HG02678 (cell line): ENCODE measurements around the gene SLC66A2.

Source experiments
- ATAC-seq: cut with Tn5 transposase; IDR thresholded peaks from one replicate; pipeline ENCODE4 v1.9.1; 2021; ENCODE audit warnings: mild to moderate bottlenecking, moderate library complexity; ENCODE audit not compliant: unreplicated experiment

The SLC66A2 gene

DNA sequence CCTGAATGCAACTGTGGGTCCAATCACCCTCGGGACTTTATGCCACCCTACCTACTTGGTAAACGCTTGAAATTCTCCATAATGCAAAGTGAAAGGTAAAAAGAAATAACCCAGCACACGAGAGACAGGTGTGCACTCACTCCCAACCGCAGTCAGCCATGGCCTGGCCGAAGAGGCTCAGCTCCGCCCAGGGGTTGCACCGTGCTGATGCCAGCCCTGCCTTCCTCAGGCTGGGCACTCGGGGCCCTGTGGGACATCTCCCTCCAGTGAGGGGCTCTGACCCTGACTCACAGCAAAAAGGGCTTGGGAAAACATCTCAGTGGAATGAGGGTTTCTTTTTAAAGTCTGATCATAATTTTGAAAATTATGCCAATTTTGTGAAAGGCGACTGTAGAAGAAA is 13.3 kb downstream of the SLC66A2 start:
- no peak for ATAC-seq

DNA sequence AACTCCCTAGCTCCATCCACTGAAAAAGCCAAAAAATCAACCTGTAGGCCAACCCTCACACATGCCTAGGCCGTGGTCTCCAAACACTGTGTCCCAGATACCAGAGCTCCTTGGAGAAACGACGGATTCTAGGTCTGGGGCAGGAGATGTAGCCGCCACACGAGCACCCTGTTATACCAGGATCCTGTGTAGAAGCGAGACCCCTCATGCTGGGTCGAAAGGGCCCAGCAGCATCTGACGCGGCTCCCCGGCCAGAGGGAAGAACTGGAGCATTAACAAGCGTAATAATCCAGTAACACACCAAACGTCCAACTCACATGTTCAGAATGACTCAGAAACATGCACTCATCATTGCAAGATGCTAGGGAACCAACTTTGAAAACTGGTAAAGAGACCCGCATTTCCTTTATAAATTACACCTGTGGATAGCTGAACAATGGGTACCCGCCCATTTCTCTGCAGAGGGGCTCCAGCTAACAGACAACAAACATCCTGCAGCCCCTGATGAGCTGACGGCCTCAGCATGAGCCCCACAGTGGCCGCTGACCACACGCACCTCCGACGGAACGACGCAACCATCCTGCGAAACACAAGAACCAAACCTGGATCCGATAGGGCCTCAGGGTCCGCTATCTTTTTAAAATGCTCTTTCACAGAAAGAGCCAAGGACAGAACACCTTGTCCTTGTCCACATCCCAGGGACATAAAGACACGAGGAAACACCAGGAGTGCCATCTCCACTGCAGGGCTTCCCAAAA is 14.2 kb downstream of the SLC66A2 start:
- ATAC-seq, result no peak

DNA sequence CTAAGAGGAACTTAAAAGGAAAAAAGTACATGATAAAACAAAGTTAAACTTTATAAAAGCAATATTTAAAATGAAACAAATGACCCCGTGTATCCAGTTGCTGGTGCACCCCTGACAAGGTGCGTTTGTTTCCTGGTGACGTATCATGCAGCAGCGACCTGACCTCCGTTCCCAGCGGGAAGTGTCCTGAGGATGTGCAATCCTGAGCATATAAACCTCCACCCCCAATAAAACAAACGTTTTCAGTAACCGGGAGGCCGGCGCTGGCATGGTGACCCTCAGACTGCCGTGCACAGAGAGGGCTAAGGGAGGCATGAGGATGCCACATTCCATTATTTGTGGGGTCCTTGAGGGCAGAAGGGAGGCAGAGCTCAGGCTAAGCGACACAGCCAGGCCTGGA is 14.8 kb downstream of the SLC66A2 start:
- ATAC-seq, result no peak

DNA sequence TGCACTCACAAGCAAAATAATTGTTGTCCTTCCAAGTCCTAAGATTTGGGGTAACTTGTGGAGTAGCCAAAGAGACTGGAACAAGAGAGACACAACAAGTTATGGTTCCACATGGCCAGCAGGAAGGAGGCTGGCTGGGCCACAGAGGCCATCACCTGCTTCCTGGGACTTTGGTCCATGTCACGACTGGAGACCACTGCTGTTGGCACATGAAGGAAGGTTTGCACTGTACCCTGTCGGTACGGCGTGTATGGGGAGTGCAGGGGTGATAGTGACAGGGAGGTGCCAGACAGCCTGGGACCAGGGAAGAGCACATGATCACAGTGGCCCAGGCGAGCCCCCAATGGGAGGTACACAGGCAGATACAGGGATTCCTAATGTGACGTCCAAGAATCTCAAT is 15.5 kb downstream of the SLC66A2 start:
- ATAC-seq, result no peak

DNA sequence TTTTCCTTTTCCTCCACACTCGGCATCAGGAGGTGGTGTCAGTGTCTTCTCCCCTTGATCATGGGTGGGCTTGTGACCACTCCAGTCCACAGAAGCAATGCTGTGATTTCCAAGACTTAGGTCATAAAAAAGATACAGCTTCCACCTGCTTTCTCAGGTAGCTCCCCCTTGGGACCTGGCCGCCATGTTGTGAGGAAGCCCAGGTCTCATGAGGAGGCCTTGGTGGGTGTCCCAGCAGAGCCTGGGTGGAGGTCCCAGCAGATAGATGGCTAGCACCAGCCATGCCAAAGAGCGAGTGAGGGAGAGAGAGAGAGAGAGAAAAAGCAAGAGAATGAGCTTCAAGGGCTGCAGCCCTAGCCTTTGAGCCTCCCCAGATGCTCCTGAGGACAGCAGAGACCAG is 16.0 kb downstream of the SLC66A2 start:
- ATAC-seq, result no peak

DNA sequence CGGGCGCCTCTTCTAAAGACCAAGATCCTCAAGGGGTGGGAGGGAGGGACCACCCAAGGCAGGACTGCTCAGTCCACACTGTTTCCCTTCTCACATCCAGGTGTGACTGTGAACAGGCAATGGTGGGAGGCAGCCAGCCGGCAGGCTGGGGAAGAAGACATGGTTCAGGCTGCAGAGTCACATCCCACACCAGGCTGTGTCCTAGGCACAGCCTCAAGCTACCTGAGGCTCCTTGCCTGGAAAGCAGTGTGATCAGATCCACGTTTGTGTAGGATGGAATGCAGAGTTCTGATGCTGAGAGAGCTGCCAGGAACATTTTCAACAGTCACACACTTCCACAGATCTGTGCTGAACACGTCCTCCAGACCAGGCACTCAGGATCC is 16.4 kb downstream of the SLC66A2 start:
- no peak for ATAC-seq

DNA sequence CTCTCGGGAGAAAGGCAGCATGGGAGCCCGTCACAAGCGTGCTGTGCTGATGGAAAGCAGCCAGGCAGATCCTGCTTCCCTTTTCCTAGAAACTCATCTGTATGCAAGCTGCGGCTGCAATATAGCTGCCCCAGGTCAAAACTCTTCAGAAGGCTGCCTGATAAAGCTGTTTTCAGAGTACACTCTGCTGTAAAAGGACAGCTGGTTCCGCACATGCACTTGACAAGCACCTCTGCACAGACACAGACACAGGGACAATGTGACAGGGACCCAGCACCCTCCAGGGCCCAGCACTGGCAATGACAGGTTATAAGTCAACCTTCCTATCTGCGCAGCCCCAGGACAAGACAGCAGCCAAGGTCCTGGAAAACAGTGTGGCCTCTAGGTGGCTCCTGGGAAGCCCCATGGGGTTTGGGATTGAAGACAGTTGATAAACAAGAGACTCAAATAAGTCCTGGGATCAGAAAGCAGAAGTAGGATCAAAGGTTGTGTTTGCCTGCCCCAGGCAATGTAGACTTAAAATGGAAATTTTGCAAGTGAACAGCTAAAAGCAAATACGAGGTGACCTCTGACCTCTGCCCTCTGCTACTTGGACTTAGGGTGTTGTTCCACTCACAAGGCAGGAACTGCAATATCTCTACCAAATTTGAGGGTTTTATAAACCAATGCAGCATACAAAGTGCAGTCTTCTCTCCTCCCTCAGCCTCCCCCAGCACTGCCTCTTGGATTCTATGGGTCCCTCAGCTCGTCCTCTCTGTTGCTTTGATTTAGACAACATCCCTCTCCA is 16.9 kb downstream of the SLC66A2 start:
- ATAC-seq, result no peak

DNA sequence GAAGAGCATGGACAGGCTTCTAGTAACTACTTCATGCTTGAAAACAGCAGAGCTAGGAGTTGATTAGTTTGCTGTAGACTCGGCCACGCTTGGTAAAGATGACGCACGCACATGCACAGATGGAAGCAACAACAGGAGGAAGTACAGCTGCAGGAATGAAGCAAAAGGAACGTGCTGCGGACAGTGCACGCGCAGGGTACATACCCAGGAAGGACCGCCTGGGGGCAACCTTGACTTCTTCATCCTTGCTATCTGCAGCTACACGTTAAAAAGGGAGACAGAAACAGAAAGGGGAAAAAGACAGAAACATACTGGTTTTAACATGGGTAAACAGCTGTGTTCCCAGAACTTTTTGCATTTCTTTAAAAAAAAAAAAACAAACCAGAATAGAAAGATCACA is 17.7 kb downstream of the SLC66A2 start:
- ATAC-seq, result no peak

DNA sequence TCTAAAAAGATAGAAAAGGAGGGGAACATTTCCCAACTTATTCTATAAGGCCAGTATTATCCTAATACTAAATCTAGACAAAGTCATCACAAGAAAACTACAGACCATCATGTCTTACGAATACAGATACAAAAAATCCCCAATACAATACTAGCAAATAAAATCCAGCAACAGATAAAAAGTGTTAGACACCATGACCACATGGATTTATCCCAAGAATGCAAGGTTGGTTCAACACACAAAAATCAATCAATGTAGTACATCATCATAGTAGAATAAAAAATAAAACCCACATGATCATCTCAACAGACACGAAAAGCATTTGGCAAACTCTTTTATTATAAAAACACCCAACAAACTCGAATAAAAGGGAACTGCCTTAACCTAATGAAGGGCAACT is 18.5 kb downstream of the SLC66A2 start:
- ATAC-seq, result no peak

DNA sequence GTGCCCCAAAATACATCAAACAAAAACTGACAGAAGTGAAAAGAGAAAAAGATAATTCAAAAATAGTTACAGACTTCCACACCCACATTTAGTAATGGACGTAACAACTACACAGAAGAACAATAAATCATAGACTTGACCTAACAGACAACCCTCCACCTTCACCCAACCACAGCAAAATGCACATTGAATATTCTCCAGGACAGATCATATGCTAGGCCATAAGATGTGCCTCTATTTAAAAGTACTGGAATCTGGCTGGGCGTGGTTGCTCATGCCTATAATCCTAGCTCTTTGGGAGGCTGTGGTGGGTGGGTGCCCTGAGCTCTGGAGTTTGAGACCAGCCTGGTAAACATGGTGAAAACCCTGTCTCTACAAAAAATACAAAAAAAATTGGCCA is 20.0 kb downstream of the SLC66A2 start:
- ATAC-seq, result no peak

DNA sequence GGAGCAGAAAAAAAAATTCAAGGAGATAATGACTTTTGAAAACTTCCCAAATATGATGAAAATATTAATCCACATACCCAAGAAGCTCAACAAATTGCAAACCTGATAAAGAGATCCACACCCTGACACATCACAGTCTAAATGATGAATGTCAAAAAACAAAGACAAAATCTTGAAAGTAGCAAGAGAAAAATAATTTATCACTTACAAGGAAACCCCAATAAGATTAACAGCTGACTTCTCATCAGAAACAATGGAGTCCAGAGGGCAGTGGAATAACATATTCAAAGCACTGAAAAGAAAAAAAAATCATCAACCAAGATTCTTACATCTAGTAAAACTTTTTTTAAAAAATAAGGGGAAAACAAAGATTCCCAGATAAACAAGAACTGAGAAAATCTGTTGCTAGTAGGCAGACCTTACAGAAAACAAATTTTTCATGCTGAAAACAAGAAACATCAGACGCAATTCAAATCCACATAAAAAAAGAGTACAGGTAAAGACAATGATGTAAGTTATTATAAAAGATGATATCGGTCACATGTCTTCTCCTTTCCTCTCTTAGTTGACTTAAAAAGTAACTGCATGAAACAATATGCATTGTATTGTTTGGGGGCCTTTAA is 21.3 kb downstream of the SLC66A2 start:
- ATAC-seq, result no peak

DNA sequence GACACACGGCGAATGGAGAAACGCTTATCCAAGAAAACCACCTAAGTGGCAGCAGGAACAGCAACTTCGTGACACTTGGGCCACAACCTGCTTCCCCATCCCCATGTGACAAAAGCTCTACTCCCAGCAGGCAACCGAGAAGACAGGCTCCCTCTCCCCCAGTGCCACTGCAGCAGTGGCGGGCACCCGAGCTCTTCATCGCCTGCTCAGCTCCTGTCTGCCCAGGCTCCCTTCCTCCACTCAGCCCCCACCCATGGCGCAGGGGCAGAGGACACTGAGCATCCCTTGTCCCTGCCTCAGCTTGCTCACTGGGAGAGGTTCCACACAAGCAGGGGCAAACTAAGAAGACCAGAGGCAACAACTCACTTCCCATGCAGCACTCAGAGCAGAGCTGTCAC is 22.9 kb downstream of the SLC66A2 start:
- no peak for ATAC-seq

DNA sequence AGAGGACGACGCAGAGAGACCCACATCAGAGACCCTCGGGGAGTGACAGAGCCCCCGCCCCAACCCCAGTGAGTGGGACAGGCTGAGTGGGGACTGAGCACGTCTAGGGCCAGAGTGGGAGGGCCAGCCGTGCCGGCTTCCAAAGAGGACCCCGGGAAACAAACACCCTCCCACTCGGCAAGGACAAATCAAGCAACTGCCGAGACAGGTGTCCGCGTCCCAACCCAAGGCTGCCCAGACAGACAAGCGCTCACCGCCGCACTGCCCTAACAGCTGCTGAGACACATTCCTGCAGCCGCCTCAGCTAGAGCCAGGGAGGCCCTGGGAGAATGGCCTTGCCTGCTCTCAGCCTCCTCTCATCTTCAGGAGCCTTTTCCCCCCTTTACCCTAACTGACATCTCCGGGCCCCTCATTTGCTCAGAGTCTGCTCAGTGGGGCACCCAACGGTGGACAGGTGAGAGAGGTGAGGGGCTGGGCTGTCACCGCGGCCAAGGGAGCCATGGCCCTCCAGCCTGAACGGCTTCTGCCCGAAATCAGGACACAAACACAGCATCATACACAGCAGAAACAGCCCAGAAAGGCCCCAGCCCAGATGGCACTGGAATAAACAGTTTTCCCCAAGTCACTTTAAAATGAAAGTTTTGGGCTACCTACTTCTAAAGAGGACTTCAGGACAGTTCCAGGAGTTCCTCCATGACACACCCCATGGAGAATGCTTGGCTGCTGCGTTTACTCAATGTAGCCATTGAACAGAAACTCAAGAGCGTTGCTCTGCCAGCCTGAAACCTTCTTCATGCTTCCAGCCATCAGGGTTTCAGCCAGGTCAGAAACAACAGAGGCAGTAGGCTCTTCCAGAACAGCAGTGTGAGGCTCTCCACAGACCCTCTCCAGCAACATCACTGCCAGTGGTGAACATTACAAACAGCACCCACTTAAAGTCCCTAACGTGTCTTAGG is 23.6 kb downstream of the SLC66A2 start:
- no peak for ATAC-seq

DNA sequence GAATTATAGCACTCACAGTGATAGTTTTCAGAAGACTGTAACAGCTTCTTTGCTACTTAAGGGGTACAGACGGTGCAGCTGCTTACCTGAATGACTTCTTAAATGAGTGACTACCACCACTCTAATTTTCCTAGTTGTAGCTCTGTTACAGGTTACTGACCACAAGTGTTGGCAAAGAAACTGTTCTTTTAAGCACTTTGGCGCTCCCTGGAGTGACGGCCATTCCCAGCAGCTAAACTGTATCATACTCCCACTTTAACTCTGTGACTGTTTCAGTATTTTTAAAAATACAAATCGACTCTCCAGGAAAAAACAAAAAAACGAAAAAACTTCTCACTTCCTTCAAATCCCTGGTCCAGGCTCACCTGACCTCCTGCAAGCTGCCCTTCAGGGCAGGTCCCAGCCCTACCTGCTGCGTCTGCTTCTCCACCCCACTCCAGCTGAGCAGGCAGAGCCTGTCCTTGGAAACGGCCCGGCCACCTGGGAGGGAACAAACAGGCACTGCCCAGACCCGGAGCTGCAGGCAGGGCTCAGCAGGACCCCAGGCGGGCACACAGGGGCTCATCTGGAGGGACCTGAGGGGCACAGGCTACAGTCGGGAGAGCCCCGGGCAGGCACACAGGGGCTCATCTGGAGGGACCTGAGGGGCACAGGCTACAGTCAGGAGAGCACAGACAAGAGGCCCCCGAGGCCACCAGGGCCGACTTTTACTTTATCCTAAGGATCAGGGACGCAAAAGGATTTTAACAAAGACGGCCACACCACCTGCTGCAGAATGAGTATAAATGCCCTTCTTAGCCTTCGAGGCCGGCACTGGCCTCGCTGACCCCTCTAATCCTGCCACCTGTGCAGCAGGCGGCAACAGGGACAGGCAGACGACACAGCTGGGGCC is 24.5 kb downstream of the SLC66A2 start:
- no peak for ATAC-seq

DNA sequence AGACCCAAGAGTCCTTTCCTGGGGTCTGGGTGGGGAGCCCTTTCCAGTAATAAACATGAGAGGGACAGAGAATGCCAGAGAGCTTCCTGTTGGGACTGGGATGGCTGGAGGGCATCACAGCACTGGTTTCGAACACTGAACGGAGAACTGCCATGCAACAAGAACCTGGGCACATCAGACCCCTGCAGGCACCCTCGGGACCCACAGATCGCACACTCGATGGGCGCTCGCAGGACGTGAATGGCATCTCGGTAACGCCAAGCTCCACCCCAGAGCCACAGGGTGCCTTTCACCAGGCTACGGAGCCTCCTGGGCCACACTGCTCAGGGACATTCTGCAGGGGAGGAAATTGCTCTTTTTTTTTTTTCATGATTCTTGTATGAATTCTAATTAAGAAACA is 25.1 kb downstream of the SLC66A2 start:
- no peak for ATAC-seq

DNA sequence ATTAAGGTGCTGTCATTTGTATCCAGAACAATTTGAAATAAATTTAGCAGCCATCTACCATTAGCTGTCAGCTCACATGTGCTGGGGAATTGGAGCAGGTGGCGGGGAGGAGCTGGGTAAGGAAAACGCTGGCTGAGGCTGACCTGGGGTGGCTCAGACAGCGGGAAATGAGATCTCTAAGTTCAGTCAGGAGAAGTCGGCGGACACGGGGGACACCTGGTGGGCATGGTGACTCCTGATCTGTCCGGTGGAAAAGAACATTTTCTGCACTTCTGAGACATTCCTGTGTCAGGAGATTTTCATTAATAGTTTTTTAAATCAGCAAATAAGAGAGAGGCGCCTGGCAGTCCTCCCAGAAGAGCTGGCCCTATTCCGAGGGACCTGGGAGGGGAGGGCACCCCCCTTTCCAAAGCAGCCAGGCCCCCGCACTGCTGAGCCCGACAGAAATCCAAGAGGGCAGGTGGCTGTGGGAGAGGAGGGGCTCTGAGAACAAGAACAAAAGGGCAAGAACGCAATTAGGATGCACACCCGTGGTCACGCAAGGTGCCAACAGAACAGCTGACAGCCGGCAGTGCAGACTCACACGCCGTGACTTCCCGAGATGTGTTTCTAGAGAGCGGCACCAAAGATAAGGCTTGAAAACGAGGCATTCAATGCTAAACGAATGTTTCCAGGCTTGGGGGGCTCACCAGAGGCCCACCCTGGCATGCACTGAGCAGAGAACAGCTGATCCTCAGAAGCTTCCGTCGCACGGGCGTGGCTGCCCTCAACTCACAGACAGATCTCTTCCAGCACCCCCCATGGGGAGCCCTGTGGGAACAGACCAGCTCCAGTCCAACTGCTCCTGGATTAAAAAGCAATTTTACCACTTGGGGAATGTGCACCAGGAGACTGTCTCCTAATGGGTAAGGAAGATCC is 26.4 kb downstream of the SLC66A2 start:
- ATAC-seq, result no peak

DNA sequence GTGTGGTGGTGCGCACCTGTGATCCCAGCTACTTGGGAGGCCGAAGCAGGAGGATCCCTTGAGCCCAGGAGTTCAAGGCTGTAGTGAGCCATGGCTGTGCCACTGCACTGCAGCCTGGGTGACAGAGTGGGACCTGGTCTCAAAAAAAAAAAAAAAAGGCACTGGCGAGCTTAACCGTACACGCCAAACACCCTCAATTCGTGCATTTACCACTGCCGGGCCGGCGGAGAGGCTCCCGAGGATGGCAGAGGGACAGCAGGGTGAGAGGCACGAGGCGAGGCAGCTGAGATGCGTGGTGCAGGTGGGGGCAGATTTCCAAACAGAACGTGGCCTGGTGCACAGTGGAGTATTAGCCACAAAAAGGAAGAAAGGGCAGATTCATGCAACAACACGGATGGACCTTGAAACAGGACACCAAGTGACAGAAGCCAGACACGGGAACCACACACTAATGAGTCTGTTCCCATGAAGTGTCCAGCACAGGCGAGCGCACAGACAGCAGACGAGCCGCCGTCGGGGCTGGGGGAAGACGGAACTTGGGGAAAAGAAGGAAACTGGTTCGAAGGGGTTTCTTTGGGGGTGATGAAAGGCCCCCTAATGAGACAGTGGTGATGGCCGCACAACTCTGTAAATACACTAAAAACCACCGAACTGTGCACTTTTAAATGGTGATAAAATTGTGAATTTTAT is 27.4 kb downstream of the SLC66A2 start:
- no peak for ATAC-seq

DNA sequence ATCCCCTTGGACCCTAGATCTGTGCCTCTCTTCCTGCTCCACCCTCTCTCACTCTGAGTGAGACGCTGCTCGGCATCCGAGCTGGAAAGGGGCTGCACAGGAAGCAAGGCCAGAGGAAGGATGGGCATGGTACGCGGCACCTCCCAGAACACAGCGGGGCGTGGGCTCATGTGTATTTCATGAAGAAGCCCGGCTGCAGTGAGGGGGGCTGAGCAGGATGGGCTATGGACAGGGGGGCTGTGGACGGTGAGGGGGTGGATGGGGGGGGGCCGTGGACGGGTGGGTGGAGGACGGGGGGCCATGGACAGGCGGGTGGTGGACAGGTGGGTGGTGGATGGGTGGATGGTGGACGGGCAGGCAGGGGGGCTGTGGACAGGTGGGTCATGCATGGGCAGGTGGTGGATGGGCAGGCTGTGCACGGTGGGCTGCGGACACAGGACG is 28.5 kb downstream of the SLC66A2 start:
- ATAC-seq, result no peak
